GM19099 (cell line): ENCODE results near the gene FBXO8.

Experiments used
- POLR2A ChIP-seq: IDR thresholded peaks from 3 replicates; pipeline ENCODE4 v1.6.1; 2011; ENCODE audit warnings: low read depth; ENCODE audit not compliant: insufficient read length; ENCODE audit errors: extremely low read depth

Gene FBXO8

DNA sequence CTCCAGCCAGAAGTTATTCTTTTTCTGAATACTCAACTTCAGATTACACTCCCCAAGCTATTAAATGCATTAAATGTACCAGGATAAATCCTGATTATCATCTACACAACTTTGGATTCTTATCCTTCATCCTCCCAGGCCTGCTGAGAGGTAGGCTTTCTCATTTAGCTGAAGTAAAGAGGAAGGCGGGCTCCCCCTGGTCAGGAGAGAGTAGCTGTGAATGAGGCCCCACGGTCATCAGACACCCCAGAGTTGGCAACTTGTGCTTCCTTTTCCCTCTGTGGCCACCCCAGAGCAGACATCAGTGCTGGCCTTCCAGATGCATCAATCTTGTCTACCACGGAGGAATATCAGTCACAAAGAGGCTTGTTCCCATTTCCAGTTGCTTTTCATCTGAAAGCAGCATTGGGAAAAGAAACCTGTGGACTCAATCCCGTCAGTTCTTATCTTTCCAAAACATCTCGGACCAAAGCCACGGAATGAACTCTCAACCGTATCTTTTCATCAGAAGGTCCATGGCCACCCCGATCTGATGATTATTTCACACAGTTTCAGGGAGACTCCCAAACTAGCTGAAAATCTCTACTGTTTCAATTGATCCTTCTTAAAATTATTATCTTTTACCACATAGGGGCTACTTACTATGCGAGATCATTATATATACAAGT, 79.2 kb downstream of the FBXO8 start:
- TF ChIP-seq POLR2A: no peak

DNA sequence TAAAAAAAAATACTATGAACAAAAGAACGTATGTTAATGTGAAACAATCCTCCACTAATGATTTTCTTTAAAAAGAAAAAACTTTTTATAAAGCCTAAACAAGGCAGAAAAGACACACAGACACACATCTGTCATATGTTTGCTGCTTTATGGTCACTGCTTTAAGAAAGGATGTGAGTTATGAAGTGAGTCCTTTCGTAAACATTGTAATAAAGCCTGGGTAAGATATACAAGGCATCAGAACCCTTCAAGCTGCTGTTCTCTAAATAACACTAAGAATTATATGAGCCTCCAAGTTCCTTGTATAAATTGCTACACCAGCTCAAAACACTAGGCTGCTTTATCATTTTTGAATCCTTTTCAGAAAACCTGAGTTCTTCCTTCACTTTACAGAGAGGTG, 81.6 kb downstream of the FBXO8 start:
- no peak for TF ChIP-seq POLR2A

- TF ChIP-seq POLR2A: no peak
Measured at GRCh38 chr4:174199735-174200134, 83.7 kb downstream of the FBXO8 start.

- TF ChIP-seq POLR2A: no peak
Measured at GRCh38 chr4:174198828-174199227, 84.6 kb downstream of the FBXO8 start.

DNA sequence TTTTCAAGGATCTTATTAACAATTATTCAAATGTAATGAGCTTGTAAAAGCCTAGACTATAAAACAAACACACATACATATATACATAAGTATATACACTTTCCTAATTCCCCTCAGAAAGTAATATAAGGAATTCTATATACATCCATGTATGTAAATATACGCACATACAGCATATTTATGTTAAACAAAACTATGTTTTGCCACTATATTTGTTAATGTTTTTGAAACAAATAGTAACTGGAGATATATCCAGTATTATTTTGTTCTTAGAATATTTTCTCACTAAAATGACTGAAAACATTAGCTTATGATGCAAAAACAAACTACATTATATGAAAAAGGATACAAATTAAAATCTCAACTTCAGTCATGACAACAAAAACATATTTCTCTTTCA, 85.1 kb downstream of the FBXO8 start:
- no peak for TF ChIP-seq POLR2A

- no peak for TF ChIP-seq POLR2A
Measured at GRCh38 chr4:174193438-174194374, 89.8 kb downstream of the FBXO8 start.

DNA sequence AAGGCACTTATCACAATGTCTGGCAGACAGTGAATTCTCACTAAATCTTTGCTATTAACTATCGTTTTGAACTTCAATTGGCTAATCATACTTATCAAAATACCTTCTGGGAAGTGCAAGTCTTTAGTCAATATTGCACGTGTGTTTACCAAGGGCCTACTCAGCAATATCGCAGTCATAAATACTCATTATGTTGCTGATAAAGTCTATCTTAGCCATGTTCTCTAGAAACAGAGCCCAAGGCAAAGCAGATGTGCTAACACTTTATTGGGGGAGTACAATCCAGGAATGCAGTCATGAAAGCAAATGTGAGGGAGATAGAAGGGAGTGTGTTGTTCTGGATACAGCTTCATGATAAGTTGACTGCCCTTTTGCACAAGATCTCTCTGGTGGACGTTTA, 90.5 kb downstream of the FBXO8 start:
- no peak for TF ChIP-seq POLR2A

DNA sequence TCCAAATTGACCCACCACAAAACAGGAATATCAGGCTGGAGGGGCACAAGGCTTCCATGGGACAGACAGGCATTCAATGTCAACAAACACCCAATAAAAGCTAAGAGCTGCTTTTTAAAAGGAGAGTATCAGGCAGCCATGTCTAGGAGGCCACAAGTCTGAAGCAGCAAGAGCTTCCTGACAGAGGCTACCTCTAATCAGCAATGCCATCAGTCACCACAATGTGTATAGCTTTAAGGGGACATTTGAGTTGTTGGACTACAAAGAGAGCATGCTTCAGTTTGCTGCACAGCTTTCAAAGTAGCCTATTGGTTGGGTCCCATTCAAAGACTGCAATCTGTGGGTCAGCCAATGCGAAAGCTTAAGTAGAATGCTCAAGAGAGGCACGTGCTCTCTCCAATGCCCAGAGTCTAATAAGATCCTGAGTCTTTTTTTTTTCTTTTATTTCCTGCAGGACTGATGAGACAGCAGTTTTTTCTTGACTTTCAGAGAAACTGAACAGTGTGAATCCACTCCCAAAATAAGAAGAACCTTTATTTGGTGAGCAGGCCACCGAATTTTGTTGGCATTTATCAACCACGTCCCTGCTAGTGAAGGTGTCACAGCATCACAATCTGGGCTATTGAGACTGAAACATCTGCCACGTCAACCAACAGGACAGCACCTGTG, 92.5 kb downstream of the FBXO8 start:
- no peak for TF ChIP-seq POLR2A

GRCh38 chr4:174189392-174190015, 94.0 kb downstream of the FBXO8 start:
- no peak for TF ChIP-seq POLR2A
